A673 (cell line): Measurements from ENCODE around the gene ADM5. TPM values are rescaled to one million over a fixed set of nuclear protein-coding genes. Genes with fewer than 3 reads are reported as not detected.

ENCODE experiments used
- BruUV-seq: library from RNA; stranded (reverse); fragments of 400-500 nt; replicated peaks from 2 replicates; lab custom pipeline; 2021; lab: Mats Ljungman, UMichigan
- CTCF ChIA-PET: fragments of 300-600 bp; sonication (Branson Sonifier 250); formaldehyde crosslinking; loops from one replicate; lab custom pipeline; 2022; ENCODE audit warnings: antibody characterized with exemption; lab: Charles Lee
- POLR2A ChIA-PET: fragments of 300-600 bp; sonication (Branson Sonifier 250); formaldehyde crosslinking; loops from one replicate; lab custom pipeline; 2022; ENCODE audit warnings: antibody characterized with exemption; ENCODE audit not compliant: low non-redundant PET; lab: Charles Lee
- DNase-seq: peaks from one replicate; pipeline ENCODE4 v3.0.0-alpha.2; 2015; ENCODE audit warnings: low spot score
- H3K27ac ChIP-seq: fragments of 200-600 bp; sonication (generic); 2 replicates; pipeline ENCODE4 v1.5.1; 2016; ENCODE audit warnings: mixed run types, low read depth, mild to moderate bottlenecking, mixed read lengths, antibody characterized with exemption, low read length; ENCODE audit not compliant: poor library complexity, severe bottlenecking
- H3K27me3 ChIP-seq: fragments of 200-600 bp; sonication (generic); replicated peaks from 2 replicates; pipeline ENCODE4 v1.6.1; 2017; ENCODE audit warnings: mixed run types, low read depth, mild to moderate bottlenecking, mixed read lengths, antibody characterized with exemption, low read length; ENCODE audit not compliant: insufficient read depth, poor library complexity
- H3K36me3 ChIP-seq: fragments of 200-600 bp; sonication (generic); 2 replicates; pipeline ENCODE4 v1.6.1; 2016; ENCODE audit warnings: mixed run types, mild to moderate bottlenecking, mixed read lengths, antibody characterized with exemption, low read length; ENCODE audit not compliant: insufficient read depth, poor library complexity, severe bottlenecking
- H3K4me1 ChIP-seq: fragments of 200-600 bp; sonication (generic); 2 replicates; pipeline ENCODE4 v1.6.1; 2017; ENCODE audit warnings: mixed run types, mild to moderate bottlenecking, mixed read lengths, antibody characterized with exemption, low read length; ENCODE audit not compliant: insufficient read depth, poor library complexity, severe bottlenecking
- H3K4me3 ChIP-seq: fragments of 200-600 bp; sonication (generic); 2 replicates; pipeline ENCODE4 v1.5.1; 2016; ENCODE audit warnings: low read depth, mixed run types, mild to moderate bottlenecking, mixed read lengths, low read length; ENCODE audit not compliant: poor library complexity, severe bottlenecking
- H3K9me3 ChIP-seq: fragments of 200-600 bp; sonication (generic); 2 replicates; pipeline ENCODE4 v1.6.1; 2016; ENCODE audit warnings: mixed run types, low read depth, mild to moderate bottlenecking, mixed read lengths, antibody characterized with exemption, low read length; ENCODE audit not compliant: poor library complexity, severe bottlenecking
- CTCF ChIP-seq: fragments of 300-800, 200-600 bp; sonication (generic); conservative IDR thresholded peaks from 2 replicates; pipeline ENCODE4 v1.5.1; 2017; ENCODE audit warnings: low read depth, mild to moderate bottlenecking, antibody characterized with exemption, low read length, moderate library complexity, mixed read lengths
- EZH2 ChIP-seq: fragments of 200-600 bp; sonication (generic); IDR thresholded peaks from 2 replicates; pipeline ENCODE4 v1.6.1; 2017; ENCODE audit warnings: borderline replicate concordance, low read depth, mild to moderate bottlenecking, mixed read lengths, antibody characterized with exemption, low read length; ENCODE audit not compliant: poor library complexity, severe bottlenecking
- intact Hi-C: fragments of 100-400 bp; cut with micrococcal nuclease; formaldehyde crosslinking; loops from one replicate; pipeline ENCODE4 v1.10.0; 2022; ENCODE audit not compliant: unreplicated experiment
- total RNA-seq: library from RNA; stranded (reverse); gene quantifications from 2 replicates; pipeline ENCODE4 v1.2.3, GENCODE V29; 2021

ADM5 gene
- total RNA-seq, 1 experiment from 2014 or later: 4.3 TPM

- Histone ChIP-seq H3K9me3 (no peaks in the 10 kb centered on the region), H3K36me3 (peaks cover 45% of the 10 kb centered on the region), H3K4me3 (no peak overlapping the region), H3K27ac (no peak overlapping the region), H3K4me1 (peaks cover 44% of the 10 kb centered on the region), H3K27me3 (no peaks in the 10 kb centered on the region)
- no TSS peak for BruUV-seq
- ChIA-PET POLR2A (no interaction called here), CTCF (interaction anchor here (0.6 kb wide), 1 partner anchor 77 kb away, joined by 3 read pairs; no protein-coding TSS in a partner anchor)
- DNase-seq: no peak
- TF ChIP-seq EZH2 (no peak), CTCF (no peak)
- intact Hi-C loops: no loop called here
Measured at GRCh38 chr19:49687150-49687549, 2.2 kb upstream of the ADM5 start.

GRCh38 chr19:49687566-49688316 is 1.7 kb upstream of the ADM5 start:
- H3K4me3 ChIP-seq: no peak overlapping the region
- intact Hi-C loops: no loop called here
- DNase-seq: peak; percentile 84
- BruUV-seq: no TSS peak
- ChIA-PET CTCF (no interaction called here), POLR2A (no interaction called here)
- H3K27me3 ChIP-seq: no peaks in the 10 kb centered on the region
- no peaks in the 10 kb centered on the region for H3K9me3 ChIP-seq
- peak overlapping the region; percentile 40 for H3K27ac ChIP-seq
- H3K4me1 ChIP-seq: peaks cover 44% of the 10 kb centered on the region
- TF ChIP-seq CTCF (no peak), EZH2 (no peak)
- H3K36me3 ChIP-seq: peaks cover 39% of the 10 kb centered on the region

GRCh38 chr19:49688531-49689132 is 762 bp upstream of the ADM5 start:
- H3K36me3 ChIP-seq: peaks cover 33% of the 10 kb centered on the region
- intact Hi-C loops: no loop called here
- DNase-seq: no peak
- POLR2A ChIA-PET: no interaction called here
- peak overlapping the region; percentile 40 for H3K27ac ChIP-seq
- H3K9me3 ChIP-seq: no peaks in the 10 kb centered on the region
- TF ChIP-seq EZH2: no peak
- no peak for TF ChIP-seq CTCF
- no peak overlapping the region for H3K4me3 ChIP-seq
- CTCF ChIA-PET: interaction anchor here (0.6 to 0.9 kb wide), 2 partner anchors 182 to 448 kb away, joined by 3 to 4 read pairs; no protein-coding TSS in a partner anchor
- no TSS peak for BruUV-seq
- peaks cover 44% of the 10 kb centered on the region for H3K4me1 ChIP-seq
- H3K27me3 ChIP-seq: no peaks in the 10 kb centered on the region
